ENCODE measurements around the gene RSL24D1. TPM values are rescaled to one million over a fixed set of nuclear protein-coding genes. Genes with fewer than 3 reads are reported as not detected.
"Not testable (repeated sequence)": the region's sequence is repeated elsewhere in the genome, so short reads cannot be mapped to it uniquely, and the experiment has no call there.

The RSL24D1 gene
- polyA plus RNA-seq, 3 donors, result 106 to 149 (median 111) TPM

DNA sequence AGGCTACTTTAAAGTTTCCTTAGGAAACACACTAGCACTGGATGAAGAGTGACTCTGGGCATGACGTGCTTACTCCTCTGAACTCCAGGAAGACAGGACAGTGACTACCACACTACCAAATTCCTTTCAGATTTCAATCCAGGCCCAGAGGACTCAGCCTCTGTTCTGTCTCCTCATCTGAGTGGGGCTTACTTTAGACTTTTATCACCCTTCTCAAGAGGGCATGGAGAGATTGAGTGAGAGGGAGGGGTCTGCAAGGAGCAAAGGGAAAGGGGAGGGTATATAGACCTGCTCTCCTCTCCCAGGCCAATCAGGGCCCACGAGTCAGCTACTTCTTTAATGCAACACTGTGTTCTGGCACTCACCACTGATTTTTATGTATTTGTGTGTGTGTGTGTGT, 29.4 kb upstream of the RSL24D1 start:
- DNase-seq (ENCODE audit: extremely low read depth in 1 of 11, low read depth in 9 of 11, low spot score in 4 of 11), result no peak

GRCh38 chr15:55224892-55225291, 28.2 kb upstream of the RSL24D1 start:
- no peak for DNase-seq (ENCODE audit: extremely low read depth in 1 of 11, low read depth in 9 of 11, low spot score in 4 of 11)

GRCh38 chr15:55222588-55222987, 25.8 kb upstream of the RSL24D1 start:
- DNase-seq (ENCODE audit: extremely low read depth in 1 of 11, low read depth in 9 of 11, low spot score in 4 of 11), result no peak

DNA sequence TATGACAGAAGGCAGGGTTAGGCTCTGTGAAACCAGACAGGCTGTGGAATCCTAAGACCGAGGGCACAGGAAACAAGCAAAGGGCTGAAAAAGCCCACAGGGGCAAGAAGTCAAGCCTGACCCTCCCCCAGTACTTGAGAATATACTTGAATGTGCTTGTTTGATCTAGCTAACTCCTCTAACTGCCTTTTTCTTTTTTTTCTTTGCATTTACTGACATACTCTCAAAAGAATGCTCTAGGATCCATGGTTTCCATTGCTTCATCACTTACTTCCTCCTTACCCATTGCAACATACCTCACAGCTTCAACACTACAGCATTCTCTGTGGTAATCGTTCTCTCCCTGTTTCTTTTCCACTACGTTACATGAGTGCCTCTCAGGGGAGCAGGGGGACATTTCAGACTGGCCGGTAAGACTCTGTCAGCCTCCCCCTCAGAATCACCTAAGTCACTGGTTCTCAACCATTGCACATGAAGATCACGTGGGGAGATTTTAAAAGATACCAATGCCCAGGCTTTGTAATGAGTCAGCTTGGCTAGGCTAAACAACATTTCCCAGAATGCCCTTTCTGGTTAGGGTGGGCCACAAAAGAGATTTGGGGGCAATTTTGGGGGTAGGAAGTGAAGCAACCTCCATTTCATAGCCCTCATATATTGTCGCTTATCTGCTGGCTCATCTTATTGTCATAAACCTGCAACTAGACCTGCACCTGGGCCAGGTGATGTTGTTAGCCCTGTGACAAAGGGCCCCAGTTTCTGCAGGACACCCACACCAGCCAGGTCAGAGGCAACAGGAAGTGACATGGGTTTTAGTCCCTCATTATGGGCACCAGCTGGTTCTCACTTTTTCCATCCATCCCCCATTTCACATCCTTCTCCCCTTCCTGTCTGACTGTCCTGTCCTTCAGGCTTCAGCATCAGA, 24.6 kb upstream of the RSL24D1 start:
- DNase-seq (ENCODE audit: extremely low read depth in 1 of 11, low read depth in 9 of 11, low spot score in 4 of 11), result no peak

GRCh38 chr15:55220606-55221005, 23.9 kb upstream of the RSL24D1 start:
- DNase-seq (ENCODE audit: extremely low read depth in 1 of 11, low read depth in 9 of 11, low spot score in 4 of 11), result no peak

- peak in 1 of 11 donors; percentile 4 for DNase-seq (ENCODE audit: extremely low read depth in 1 of 11, low read depth in 9 of 11, low spot score in 4 of 11)
These were observed 21.3 kb upstream of the RSL24D1 start for GRCh38 chr15:55218056-55218455.

- DNase-seq (ENCODE audit: extremely low read depth in 1 of 11, low read depth in 9 of 11, low spot score in 4 of 11), result no peak
These were observed 7.7 kb upstream of the RSL24D1 start for GRCh38 chr15:55204464-55204863.

DNA sequence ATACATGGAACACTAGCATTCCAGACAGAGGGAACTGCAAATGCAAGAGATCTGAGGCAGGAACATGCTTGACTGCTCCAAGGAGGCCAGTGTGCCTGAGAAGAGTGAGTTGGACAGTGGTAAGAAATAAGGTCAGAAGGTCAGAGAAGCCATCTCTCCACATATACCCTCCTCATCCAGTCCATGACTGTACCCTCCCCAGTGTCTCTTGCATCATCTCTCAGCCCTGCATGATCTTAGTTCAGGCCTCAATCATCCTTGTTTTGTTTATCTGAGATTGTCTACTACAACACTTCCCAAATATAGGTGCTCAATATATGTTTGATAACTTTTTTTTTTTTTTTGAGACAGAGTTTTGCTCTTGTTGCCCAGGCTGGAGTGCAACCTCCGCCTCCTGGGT, 5.5 kb upstream of the RSL24D1 start:
- DNase-seq (ENCODE audit: extremely low read depth in 1 of 11, low read depth in 9 of 11, low spot score in 4 of 11), result no peak

GRCh38 chr15:55198706-55199105, 2.0 kb upstream of the RSL24D1 start:
- no peak for DNase-seq (ENCODE audit: extremely low read depth in 1 of 11, low read depth in 9 of 11, low spot score in 4 of 11)

- no peak for DNase-seq (ENCODE audit: extremely low read depth in 1 of 11, low read depth in 9 of 11, low spot score in 4 of 11)
These were observed 978 bp upstream of the RSL24D1 start for GRCh38 chr15:55197719-55198118.

DNA sequence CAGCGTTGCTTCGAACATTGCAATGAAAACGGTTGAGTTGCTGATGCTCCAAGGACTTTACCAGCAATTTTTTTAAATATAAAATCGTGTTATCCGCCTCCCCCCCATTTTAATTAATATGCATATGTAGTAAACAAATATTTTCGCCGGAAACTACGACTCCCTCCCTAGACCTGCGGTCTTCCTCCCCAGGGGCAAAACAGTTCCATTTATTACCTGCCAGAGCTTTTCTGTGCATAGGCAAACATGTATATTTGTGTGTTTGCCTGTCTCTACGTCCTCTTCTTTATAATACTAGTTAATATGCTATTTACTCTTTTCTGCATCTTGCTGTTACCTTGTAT, 593 bp upstream of the RSL24D1 start:
- DNase-seq (ENCODE audit: extremely low read depth in 1 of 11, low read depth in 9 of 11, low spot score in 4 of 11), result peak in 1 of 11 donors; percentile 2

- DNase-seq (ENCODE audit: extremely low read depth in 1 of 11, low read depth in 9 of 11, low spot score in 4 of 11), result peak in 1 of 11 donors; percentile 2
These were observed 745 bp downstream of the RSL24D1 start for GRCh38 chr15:55195996-55196395.

GRCh38 chr15:55194256-55194655, 2.5 kb downstream of the RSL24D1 start:
- DNase-seq (ENCODE audit: extremely low read depth in 1 of 11, low read depth in 9 of 11, low spot score in 4 of 11), result no peak

GRCh38 chr15:55186331-55186730, 10.4 kb downstream of the RSL24D1 start:
- DNase-seq (ENCODE audit: extremely low read depth in 1 of 11, low read depth in 9 of 11, low spot score in 4 of 11), result no peak

GRCh38 chr15:55183679-55184078, 13.1 kb downstream of the RSL24D1 start:
- DNase-seq (ENCODE audit: extremely low read depth in 1 of 11, low read depth in 9 of 11, low spot score in 4 of 11), result no peak

DNA sequence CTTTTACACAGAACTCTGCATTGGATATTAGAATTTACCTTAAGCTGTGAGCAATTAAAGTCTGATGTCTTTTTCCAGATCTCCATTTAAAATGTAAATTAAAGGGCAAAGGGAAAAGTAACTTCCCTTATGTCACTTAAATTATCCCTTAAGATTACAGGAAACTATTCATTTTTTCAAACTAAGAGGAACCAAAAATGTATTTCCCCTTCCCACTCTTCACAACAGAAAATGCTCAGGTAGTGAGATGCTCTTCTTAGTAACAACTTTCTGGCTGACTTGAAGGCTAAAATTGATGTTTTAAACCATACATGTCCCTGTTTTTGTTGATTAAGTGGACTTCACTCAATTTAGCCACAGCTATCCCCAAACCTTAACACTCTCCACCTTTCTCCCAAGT, 17.6 kb downstream of the RSL24D1 start:
- DNase-seq (ENCODE audit: extremely low read depth in 1 of 11, low read depth in 9 of 11, low spot score in 4 of 11), result no peak

GRCh38 chr15:55170361-55170760, 26.4 kb downstream of the RSL24D1 start:
- peak in 1 of 11 donors; percentile 30 for DNase-seq (ENCODE audit: extremely low read depth in 1 of 11, low read depth in 9 of 11, low spot score in 4 of 11)

- DNase-seq (ENCODE audit: extremely low read depth in 1 of 11, low read depth in 9 of 11, low spot score in 4 of 11), result peak; percentile 21 to 57 (median 39)
These were observed 28.3 kb downstream of the RSL24D1 start for GRCh38 chr15:55168350-55168974.

DNA sequence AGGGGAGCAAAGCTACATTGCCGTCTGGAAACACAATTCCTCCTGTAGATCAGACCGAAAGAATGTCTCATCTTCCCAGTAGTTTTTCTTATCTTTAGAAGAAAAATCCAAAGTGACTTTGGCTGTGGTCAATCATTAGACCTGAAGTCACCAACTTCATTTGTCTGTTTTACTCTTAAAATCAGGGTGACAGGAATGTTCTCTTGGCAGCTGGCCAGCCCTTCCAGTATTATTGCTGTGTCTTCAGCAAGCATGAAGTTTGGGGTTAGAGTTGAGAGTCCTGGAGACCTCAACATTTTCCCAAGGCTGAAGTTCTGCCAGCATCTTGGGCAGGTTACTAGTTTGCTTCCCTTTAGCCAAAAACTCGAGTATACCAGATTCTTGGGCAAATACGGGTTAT, 32.5 kb downstream of the RSL24D1 start:
- DNase-seq (ENCODE audit: extremely low read depth in 1 of 11, low read depth in 9 of 11, low spot score in 4 of 11), result no peak

- DNase-seq (ENCODE audit: extremely low read depth in 1 of 11, low read depth in 9 of 11, low spot score in 4 of 11), result no peak
These were observed 45.1 kb downstream of the RSL24D1 start for GRCh38 chr15:55151631-55152030.

DNA sequence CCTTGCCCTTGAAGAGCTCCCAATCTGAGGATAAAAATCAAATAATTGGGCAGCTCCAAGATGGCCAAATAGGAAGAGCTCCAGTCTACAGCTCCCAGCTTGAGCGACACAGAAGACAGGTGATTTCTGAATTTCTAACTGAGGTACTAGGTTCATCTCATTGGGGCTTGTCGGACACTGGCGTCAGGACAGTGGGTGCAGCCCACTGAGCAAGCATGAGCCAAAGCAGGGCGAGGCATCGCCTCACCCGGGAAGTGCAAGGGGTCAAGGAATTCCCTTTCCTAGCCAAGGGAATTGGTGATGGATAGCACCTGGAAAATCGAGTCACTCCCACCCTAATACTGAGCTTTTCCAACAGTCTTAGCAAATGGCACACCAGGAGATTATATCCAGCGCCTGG, 53.6 kb downstream of the RSL24D1 start:
- not testable (repeated sequence) for DNase-seq (ENCODE audit: extremely low read depth in 1 of 11, low read depth in 9 of 11, low spot score in 4 of 11)
